Spleen (tissue), 11 donors: ENCODE results near the gene PPP1R13B. TPM values are rescaled to one million over a fixed set of nuclear protein-coding genes. Genes with fewer than 3 reads are reported as not detected.
A peak's percentile ranks its signal among the peaks of the same experiment; 100 is the strongest.

Experiments used
- DNase-seq: peaks from one replicate; pipeline ENCODE4 v3.0.0-alpha.2; 2020
- H3K27ac ChIP-seq, 8 donors: fragments of 200-600 bp; sonication (generic) in 7 of 8; 1 replicate in 4 of 8; 2 replicates in 4 of 8; pipeline versions ENCODE4 v1.5.0 to v1.8.0; 2016 to 2021; ENCODE audit warnings: inconsistent platforms in 4 of 8, mild to moderate bottlenecking in 4 of 8, moderate library complexity in 1 of 8
- H3K27me3 ChIP-seq, 7 donors: fragments of 200-600 bp; sonication (generic) in 6 of 7; replicated peaks in 1 of 7; 1 replicate in 4 of 7; 2 replicates in 3 of 7; pipeline versions ENCODE4 v1.5.0 to v1.8.0; 2016 to 2021; ENCODE audit warnings: inconsistent platforms in 3 of 7, mild to moderate bottlenecking in 1 of 7
- H3K36me3 ChIP-seq, 6 donors: fragments of 200-600 bp; sonication (generic) in 5 of 6; 1 replicate in 4 of 6; 2 replicates in 2 of 6; pipeline versions ENCODE4 v1.5.0 to v1.8.0; 2016 to 2021; ENCODE audit warnings: inconsistent platforms in 2 of 6
- H3K4me1 ChIP-seq, 6 donors: fragments of 200-600 bp; sonication (generic) in 5 of 6; 1 replicate in 3 of 6; 2 replicates in 3 of 6; pipeline versions ENCODE4 v1.5.0 to v1.8.0; 2016 to 2021; ENCODE audit warnings: inconsistent platforms in 3 of 6
- H3K4me3 ChIP-seq, 8 donors: fragments of 200-600 bp; sonication (generic) in 7 of 8; 1 replicate in 4 of 8; 2 replicates in 4 of 8; pipeline versions ENCODE4 v1.5.0 to v1.8.0; 2016 to 2021; ENCODE audit warnings: inconsistent platforms in 4 of 8, mild to moderate bottlenecking in 4 of 8, moderate library complexity in 2 of 8
- H3K9me3 ChIP-seq, 8 donors: fragments of 200-600 bp; sonication (generic) in 7 of 8; 1 replicate in 4 of 8; 2 replicates in 4 of 8; pipeline versions ENCODE4 v1.5.0 to v1.8.0; 2016 to 2021; ENCODE audit warnings: inconsistent platforms in 4 of 8
- POLR2A ChIP-seq, 3 donors: fragments of 450-650 bp; IDR thresholded peaks; one replicate each; pipeline ENCODE4 v1.5.1; 2017; ENCODE audit warnings: antibody characterized with exemption in 3 of 3, mild to moderate bottlenecking in 1 of 3
- POLR2AphosphoS5 ChIP-seq, 3 donors: sonication (generic); formaldehyde crosslinking; IDR thresholded peaks; one replicate each; pipeline ENCODE4 v1.5.1; 2017; ENCODE audit warnings: antibody characterized with exemption in 3 of 3
- WGBS, 5 donors: extraction: QIAGEN DNeasy Blood & Tissue Kit in 3 of 5; methylation state at CpG; one replicate each; pipeline versions ENCODE4 v1.1.5 to v1.1.7; 2013 to 2018; 5-methylcytosine and 5-hydroxymethylcytosine counted together
- intact Hi-C: fragments of 100-400 bp; cut with DNase I; formaldehyde crosslinking; loops from one replicate; pipeline ENCODE4 v1.15.0; 2023; ENCODE audit warnings: low total_unique reads
- polyA plus RNA-seq, 3 donors: library from polyadenylated mRNA; stranded (reverse); fragments of 200-250 nt; gene quantifications; one replicate each; pipeline ENCODE4 v1.2.1, GENCODE V29; 2013
- total RNA-seq, 7 donors: library from RNA; depleted of rRNA in 3 of 7; stranded (reverse); fragments of >200 nt in 3 of 7; fragmentation: NEBNext Ultra II Directional in 4 of 7; extraction: Animal tissue kit (Norgen Biotek cat#: 25700) in 4 of 7; gene quantifications; one replicate each; pipeline versions ENCODE4 v1.1.0 to v1.2.1, GENCODE V29; 2016 to 2021
- TF ChIP-seq, protein P1 (sequence below), 11 experiments: fragments of 200-600 bp in 7 of 11; fragments of 450-650 bp in 4 of 11; sonication (generic) in 4 of 11; IDR thresholded peaks in 8 of 11; conservative IDR thresholded peaks in 3 of 11; 1 replicate in 7 of 11; 2 replicates in 4 of 11; pipeline versions ENCODE4 v1.4.0 to v1.8.0; 2016 to 2021; ENCODE audit warnings: antibody characterized with exemption in 11 of 11, inconsistent platforms in 4 of 11, mild to moderate bottlenecking in 1 of 11
- donor health status: healthy with polysubstance abuse.
- donor health status: DM: no; HTN: no; CAD: no; lungs with moderate emphysema.
- donor health status: DM: no; HTN: no; CAD: no.
- donor health status: Bipolar disorder and iron deficiency.
- donor health status: healthy.
- donor health status: DM: no; HTN: no; CAD: no.
- donor health status: DM: yes; HTN: yes; CAD: no.

PPP1R13B gene
- total and polyA plus RNA-seq, 10 donors = 5.7 to 95.3 (median 36.6) TPM

GRCh38 chr14:103854822-103855733, 7.7 kb upstream of the PPP1R13B start:
- DNase-seq = peak; percentile 75
- peak in 2 of 3 donors; percentile 50 to 60 for TF ChIP-seq POLR2AphosphoS5 (IDR thresholded peaks at IDR 0.05)
- no peak for TF ChIP-seq POLR2A (IDR thresholded peaks at IDR 0.05)
- H3K4me1 ChIP-seq = peaks cover 0 to 54% (median 23%) of the 10 kb centered on the region in 6 donors
- H3K9me3 ChIP-seq = no peaks in the 10 kb centered on the region
- intact Hi-C loops = no loop called here
- peak overlapping the region in 5 of 8 donors; percentile 30 to 66 (median 57) for H3K27ac ChIP-seq
- H3K27me3 ChIP-seq = no peaks in the 10 kb centered on the region
- 40 to 59% (median 42%) methylated on average over 18 of the region's 18 CpGs for WGBS, 5 donors
- H3K4me3 ChIP-seq = no peak overlapping the region
- H3K36me3 ChIP-seq = no peaks in the 10 kb centered on the region

- H3K4me1 ChIP-seq = peaks cover 0 to 45% (median 19%) of the 10 kb centered on the region in 6 donors
- peak overlapping the region in 4 of 8 donors; percentile 13 to 66 (median 58) for H3K27ac ChIP-seq
- H3K9me3 ChIP-seq = no peaks in the 10 kb centered on the region
- TF ChIP-seq, protein P1, sequence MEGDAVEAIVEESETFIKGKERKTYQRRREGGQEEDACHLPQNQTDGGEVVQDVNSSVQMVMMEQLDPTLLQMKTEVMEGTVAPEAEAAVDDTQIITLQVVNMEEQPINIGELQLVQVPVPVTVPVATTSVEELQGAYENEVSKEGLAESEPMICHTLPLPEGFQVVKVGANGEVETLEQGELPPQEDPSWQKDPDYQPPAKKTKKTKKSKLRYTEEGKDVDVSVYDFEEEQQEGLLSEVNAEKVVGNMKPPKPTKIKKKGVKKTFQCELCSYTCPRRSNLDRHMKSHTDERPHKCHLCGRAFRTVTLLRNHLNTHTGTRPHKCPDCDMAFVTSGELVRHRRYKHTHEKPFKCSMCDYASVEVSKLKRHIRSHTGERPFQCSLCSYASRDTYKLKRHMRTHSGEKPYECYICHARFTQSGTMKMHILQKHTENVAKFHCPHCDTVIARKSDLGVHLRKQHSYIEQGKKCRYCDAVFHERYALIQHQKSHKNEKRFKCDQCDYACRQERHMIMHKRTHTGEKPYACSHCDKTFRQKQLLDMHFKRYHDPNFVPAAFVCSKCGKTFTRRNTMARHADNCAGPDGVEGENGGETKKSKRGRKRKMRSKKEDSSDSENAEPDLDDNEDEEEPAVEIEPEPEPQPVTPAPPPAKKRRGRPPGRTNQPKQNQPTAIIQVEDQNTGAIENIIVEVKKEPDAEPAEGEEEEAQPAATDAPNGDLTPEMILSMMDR (IDR thresholded peaks at IDR 0.05 in 8 of 11, conservative IDR thresholded peaks at IDR 0.05 in 3 of 11) = no peak
- TF ChIP-seq POLR2A (IDR thresholded peaks at IDR 0.05) (no peak), POLR2AphosphoS5 (IDR thresholded peaks at IDR 0.05) (no peak)
- DNase-seq = peak; percentile 51
- H3K36me3 ChIP-seq = no peaks in the 10 kb centered on the region
- WGBS, 5 donors = 78 to 91% (median 81%) methylated on average over 13 of the region's 13 CpGs
- H3K27me3 ChIP-seq = no peaks in the 10 kb centered on the region
- intact Hi-C loops = no loop called here
- H3K4me3 ChIP-seq = no peak overlapping the region
These were observed 6.8 kb upstream of the PPP1R13B start for GRCh38 chr14:103854017-103854808.

- peak; percentile 67 for DNase-seq
- TF ChIP-seq POLR2AphosphoS5 (IDR thresholded peaks at IDR 0.05) = no peak
- TF ChIP-seq, protein P1 (IDR thresholded peaks at IDR 0.05 in 8 of 11, conservative IDR thresholded peaks at IDR 0.05 in 3 of 11) = no peak
- no peak for TF ChIP-seq POLR2A (IDR thresholded peaks at IDR 0.05)
- Histone ChIP-seq H3K27me3 (peaks cover 0 to 24% (median 0%) of the 10 kb centered on the region in 7 donors), H3K4me3 (no peak overlapping the region), H3K36me3 (peaks cover 0 to 1% (median 0%) of the 10 kb centered on the region in 6 donors), H3K27ac (peak overlapping the region in 1 of 8 donors; percentile 93), H3K4me1 (peaks cover 8 to 47% (median 29%) of the 10 kb centered on the region in 6 donors), H3K9me3 (no peaks in the 10 kb centered on the region)
- WGBS, 5 donors = 91 to 94% (median 94%) methylated on average over 12 to 13 of the region's 13 CpGs
- intact Hi-C loops = no loop called here
These were observed 1.9 kb upstream of the PPP1R13B start for GRCh38 chr14:103849151-103849886.
